Endodermal cell (in vitro differentiated cells): Measurements from ENCODE around the gene CHID1. TPM values are rescaled to one million over a fixed set of nuclear protein-coding genes. Genes with fewer than 3 reads are reported as not detected.

Experiments
- DNase-seq: peaks from one replicate; pipeline ENCODE4 v3.0.0-alpha.2; 2017
- H3K27ac ChIP-seq: 2 replicates; pipeline ENCODE4 v1.5.1; 2013; ENCODE audit warnings: mild to moderate bottlenecking, low read depth, low read length, moderate library complexity
- H3K27me3 ChIP-seq: 2 replicates; pipeline ENCODE4 v1.6.1; 2013; ENCODE audit warnings: mild to moderate bottlenecking, low read length, moderate library complexity; ENCODE audit not compliant: insufficient read depth, control insufficient read depth, poor library complexity, severe bottlenecking
- H3K36me3 ChIP-seq: 2 replicates; pipeline ENCODE4 v1.7.0; 2013; ENCODE audit warnings: mild to moderate bottlenecking, low read length, moderate library complexity; ENCODE audit not compliant: control insufficient read depth, insufficient read depth
- H3K4me1 ChIP-seq: one replicate; pipeline ENCODE4 v1.7.0; 2013; ENCODE audit warnings: low read length; ENCODE audit not compliant: control insufficient read depth, insufficient read depth
- H3K4me3 ChIP-seq: 2 replicates; pipeline ENCODE4 v1.5.1; 2013; ENCODE audit warnings: mild to moderate bottlenecking, low read length, moderate library complexity
- H3K9ac ChIP-seq: 2 replicates; pipeline ENCODE4 v1.6.1; 2013; ENCODE audit warnings: mild to moderate bottlenecking, low read length, moderate library complexity; ENCODE audit not compliant: poor library complexity, severe bottlenecking; ENCODE audit errors: extremely low read depth
- H3K9me3 ChIP-seq: 2 replicates; pipeline ENCODE4 v1.6.1; 2013; ENCODE audit warnings: mild to moderate bottlenecking, low read length, moderate library complexity; ENCODE audit not compliant: control insufficient read depth
- H3K27ac Mint-ChIP-seq: 2 replicates; pipeline ENCODE4 v1.8.0; 2020; ENCODE audit warnings: mixed read lengths
- H3K27me3 Mint-ChIP-seq: 2 replicates; pipeline ENCODE4 v1.8.0; 2021; ENCODE audit warnings: mild to moderate bottlenecking, mixed read lengths; ENCODE audit not compliant: insufficient read depth
- H3K36me3 Mint-ChIP-seq: 2 replicates; pipeline ENCODE4 v1.8.0; 2020; ENCODE audit warnings: low read depth, mixed read lengths
- H3K4me1 Mint-ChIP-seq: 2 replicates; pipeline ENCODE4 v1.8.0; 2020; ENCODE audit warnings: mixed read lengths
- H3K4me3 Mint-ChIP-seq: 2 replicates; pipeline ENCODE4 v1.8.0; 2020; ENCODE audit warnings: mild to moderate bottlenecking, moderate library complexity, mixed read lengths
- H3K9me3 Mint-ChIP-seq: 2 replicates; pipeline ENCODE4 v1.8.0; 2020; ENCODE audit warnings: mild to moderate bottlenecking, mixed read lengths
- WGBS, 2 experiments: methylation state at CpG; one replicate each; pipeline versions ENCODE4 v1.1.5 to v1.1.7; 2013; ENCODE audit warnings: missing lambda C conversion rate in 2 of 2, mixed read lengths in 1 of 2; ENCODE audit not compliant: insufficient coverage in 1 of 2, insufficient read length in 1 of 2; 5-methylcytosine and 5-hydroxymethylcytosine counted together
- total RNA-seq, 2 donors: library from RNA; stranded (reverse); fragmentation: NEBNext Ultra II Directional in 1 of 2; extraction: Animal tissue kit (Norgen Biotek cat#: 25700) in 1 of 2; gene quantifications; 2 replicates in 1 of 2; 3 replicates in 1 of 2; pipeline ENCODE4 v1.2.1, GENCODE V29; 2021
- TF ChIP-seq, protein P1 (sequence below): fragments of 200-600 bp; sonication (generic); conservative IDR thresholded peaks from 2 replicates; pipeline ENCODE4 v1.5.0; 2021; ENCODE audit warnings: antibody characterized with exemption, mild to moderate bottlenecking

Gene CHID1
- total RNA-seq, 2 donors from 2014 or later = 82.0 to 83.5 TPM

DNA sequence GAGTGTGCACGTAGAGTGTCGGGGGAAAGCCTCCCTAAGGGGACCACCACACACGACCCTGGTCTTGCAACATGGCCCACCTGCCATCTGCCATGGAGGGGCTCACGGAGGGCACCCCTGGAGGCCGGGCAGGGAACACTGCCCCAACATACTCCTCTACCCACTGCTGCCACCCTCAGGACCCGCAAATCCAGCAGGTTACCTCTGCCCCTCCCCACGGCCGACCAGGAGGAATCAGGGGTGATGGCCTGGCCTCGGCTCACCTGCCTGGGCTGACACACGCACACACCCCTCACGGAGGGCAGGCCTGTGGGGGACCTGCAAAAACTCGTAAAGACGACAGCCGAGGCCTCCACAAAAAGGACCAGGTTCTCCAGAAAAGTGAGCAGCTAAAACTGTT lies 30.2 kb downstream of the CHID1 start:
- Histone ChIP-seq H3K36me3 (peaks cover 18% of the 10 kb centered on the region), H3K4me1 (no peaks in the 10 kb centered on the region), H3K27me3 (no peaks in the 10 kb centered on the region), H3K27ac (no peak overlapping the region), H3K9ac (no peak overlapping the region), H3K4me3 (no peak overlapping the region), H3K9me3 (no peaks in the 10 kb centered on the region)
- H3K27me3 Mint-ChIP-seq = no peaks in the 10 kb centered on the region
- H3K4me1 Mint-ChIP-seq = no peaks in the 10 kb centered on the region
- H3K9me3 Mint-ChIP-seq = no peaks in the 10 kb centered on the region
- DNase-seq = no peak
- TF ChIP-seq, protein P1, sequence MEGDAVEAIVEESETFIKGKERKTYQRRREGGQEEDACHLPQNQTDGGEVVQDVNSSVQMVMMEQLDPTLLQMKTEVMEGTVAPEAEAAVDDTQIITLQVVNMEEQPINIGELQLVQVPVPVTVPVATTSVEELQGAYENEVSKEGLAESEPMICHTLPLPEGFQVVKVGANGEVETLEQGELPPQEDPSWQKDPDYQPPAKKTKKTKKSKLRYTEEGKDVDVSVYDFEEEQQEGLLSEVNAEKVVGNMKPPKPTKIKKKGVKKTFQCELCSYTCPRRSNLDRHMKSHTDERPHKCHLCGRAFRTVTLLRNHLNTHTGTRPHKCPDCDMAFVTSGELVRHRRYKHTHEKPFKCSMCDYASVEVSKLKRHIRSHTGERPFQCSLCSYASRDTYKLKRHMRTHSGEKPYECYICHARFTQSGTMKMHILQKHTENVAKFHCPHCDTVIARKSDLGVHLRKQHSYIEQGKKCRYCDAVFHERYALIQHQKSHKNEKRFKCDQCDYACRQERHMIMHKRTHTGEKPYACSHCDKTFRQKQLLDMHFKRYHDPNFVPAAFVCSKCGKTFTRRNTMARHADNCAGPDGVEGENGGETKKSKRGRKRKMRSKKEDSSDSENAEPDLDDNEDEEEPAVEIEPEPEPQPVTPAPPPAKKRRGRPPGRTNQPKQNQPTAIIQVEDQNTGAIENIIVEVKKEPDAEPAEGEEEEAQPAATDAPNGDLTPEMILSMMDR = peak; percentile 36
- peaks cover 48% of the 10 kb centered on the region for H3K36me3 Mint-ChIP-seq
- no peak overlapping the region for H3K4me3 Mint-ChIP-seq
- no peak overlapping the region for H3K27ac Mint-ChIP-seq
- WGBS, 2 experiments = 92 to 93% methylated on average over 7 to 14 of the region's 14 CpGs

DNA sequence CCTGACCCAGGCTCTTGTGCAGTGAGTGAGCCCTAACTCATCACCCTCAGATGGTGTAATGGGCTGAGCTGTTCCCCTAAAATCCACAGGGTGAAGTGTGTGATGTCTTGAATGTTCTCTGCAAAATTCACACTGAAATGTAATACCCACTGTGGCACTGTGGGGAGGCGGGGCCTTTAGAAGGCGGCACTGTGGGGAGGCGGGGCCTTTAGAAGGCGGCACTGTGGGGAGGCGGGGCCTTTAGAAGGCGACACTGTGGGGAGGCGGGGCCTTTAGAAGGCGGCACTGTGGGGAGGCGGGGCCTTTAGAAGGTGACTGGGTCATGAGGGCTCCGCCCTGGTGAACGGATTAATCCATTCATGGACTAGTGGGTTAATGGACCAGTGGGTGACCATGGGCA lies 33.0 kb downstream of the CHID1 start:
- H3K27me3 ChIP-seq = no peaks in the 10 kb centered on the region
- peaks cover 18% of the 10 kb centered on the region for H3K36me3 ChIP-seq
- no peaks in the 10 kb centered on the region for H3K9me3 Mint-ChIP-seq
- WGBS, 2 experiments = 88% methylated on average over 11 of the region's 11 CpGs; no CpG with 5 or more reads in 1 of the 2 experiments
- H3K27me3 Mint-ChIP-seq = no peaks in the 10 kb centered on the region
- no peaks in the 10 kb centered on the region for H3K4me1 ChIP-seq
- H3K4me1 Mint-ChIP-seq = no peaks in the 10 kb centered on the region
- no peak overlapping the region for H3K9ac ChIP-seq
- H3K27ac ChIP-seq = no peak overlapping the region
- TF ChIP-seq, protein P1 = no peak
- no peak overlapping the region for H3K4me3 Mint-ChIP-seq
- H3K27ac Mint-ChIP-seq = no peak overlapping the region
- no peak overlapping the region for H3K4me3 ChIP-seq
- DNase-seq = peak; percentile 89
- H3K36me3 Mint-ChIP-seq = peaks cover 57% of the 10 kb centered on the region
- no peaks in the 10 kb centered on the region for H3K9me3 ChIP-seq

DNA sequence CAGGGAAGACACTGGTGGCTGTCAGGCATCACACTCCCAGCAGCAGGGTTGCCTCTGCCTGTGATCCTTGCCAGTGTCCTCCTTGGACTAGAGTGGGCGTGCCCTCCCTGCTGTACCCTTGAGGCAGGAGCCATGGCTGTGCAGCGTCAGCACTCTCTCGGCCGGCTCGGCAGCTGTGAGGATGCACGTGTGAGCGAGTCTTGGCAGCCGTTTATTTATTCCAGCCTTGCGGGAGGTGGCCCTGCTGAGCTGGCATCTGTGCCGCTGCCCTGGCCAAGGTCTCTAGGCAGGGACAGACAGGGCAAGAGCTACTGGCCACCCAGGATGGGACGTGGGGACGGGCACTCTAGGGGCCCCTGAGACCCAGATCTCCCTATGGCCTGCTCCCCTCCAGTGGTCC lies 34.1 kb downstream of the CHID1 start:
- Mint-ChIP-seq H3K27me3 (no peaks in the 10 kb centered on the region), H3K4me3 (no peak overlapping the region), H3K9me3 (no peaks in the 10 kb centered on the region), H3K36me3 (peaks cover 48% of the 10 kb centered on the region), H3K27ac (no peak overlapping the region), H3K4me1 (no peaks in the 10 kb centered on the region)
- Histone ChIP-seq H3K36me3 (peaks cover 16% of the 10 kb centered on the region), H3K4me1 (no peaks in the 10 kb centered on the region), H3K27ac (no peak overlapping the region), H3K9ac (no peak overlapping the region), H3K9me3 (no peaks in the 10 kb centered on the region), H3K27me3 (no peaks in the 10 kb centered on the region), H3K4me3 (no peak overlapping the region)
- WGBS, 2 experiments = 95 to 99% methylated on average over 7 to 12 of the region's 12 CpGs
- DNase-seq = no peak
- TF ChIP-seq, protein P1 = no peak
